Urinary bladder (tissue), 4 donors: ENCODE measurements around the gene NHLH2. TPM values are rescaled to one million over a fixed set of nuclear protein-coding genes. Genes with fewer than 3 reads are reported as not detected.

Source experiments
- DNase-seq: peaks from one replicate; pipeline ENCODE4 v3.0.0-alpha.2; 2015; ENCODE audit errors: extremely low spot score
- H3K27ac ChIP-seq: one replicate; pipeline ENCODE4 v1.5.1; 2013; ENCODE audit warnings: low read depth, mild to moderate bottlenecking, moderate library complexity
- H3K36me3 ChIP-seq: one replicate; pipeline ENCODE4 v1.6.1; 2013; ENCODE audit warnings: mild to moderate bottlenecking, moderate library complexity; ENCODE audit not compliant: insufficient read depth
- H3K4me1 ChIP-seq: one replicate; pipeline ENCODE4 v1.6.1; 2013; ENCODE audit warnings: mild to moderate bottlenecking, moderate library complexity; ENCODE audit not compliant: insufficient read depth
- H3K4me3 ChIP-seq: one replicate; pipeline ENCODE4 v1.5.1; 2013; ENCODE audit warnings: low read depth, low read length
- WGBS: extraction: QIAGEN DNeasy Blood & Tissue Kit; methylation state at CpG from one replicate; pipeline ENCODE4 v1.1.7; 2013; 5-methylcytosine and 5-hydroxymethylcytosine counted together
- polyA plus RNA-seq: library from polyadenylated mRNA; stranded (reverse); fragments of 200-250 nt; gene quantifications from one replicate; pipeline ENCODE4 v1.2.3, GENCODE V29; 2013
- total RNA-seq: library from RNA; depleted of rRNA; stranded (reverse); fragments of >200 nt; gene quantifications from one replicate; pipeline ENCODE4 v1.2.3, GENCODE V29; 2014
- donor health status: healthy with polysubstance abuse.
- donor health status: healthy.

The NHLH2 gene
- total and polyA plus RNA-seq, 2 donors, result not detected

DNA sequence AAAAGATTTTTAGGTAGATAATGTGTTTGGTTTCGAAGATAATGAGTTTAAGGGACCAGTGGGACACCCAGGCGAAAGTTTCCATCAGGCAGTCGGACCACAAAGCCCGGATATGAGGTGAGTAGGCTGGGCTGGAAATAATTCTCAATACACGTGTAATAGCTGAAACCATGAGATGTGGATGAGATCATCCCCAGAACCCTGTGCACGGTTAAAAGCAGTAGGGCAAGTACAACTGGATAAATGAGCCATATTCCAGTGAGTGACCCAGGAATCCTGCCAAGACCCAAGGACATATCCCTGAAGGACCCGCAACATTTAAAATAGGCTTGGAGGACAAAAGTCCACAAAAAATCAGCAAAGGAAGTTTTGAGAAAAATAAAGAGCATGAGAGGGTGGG is 21.5 kb upstream of the NHLH2 start:
- 82% methylated on average over 7 of the region's 7 CpGs for WGBS

DNA sequence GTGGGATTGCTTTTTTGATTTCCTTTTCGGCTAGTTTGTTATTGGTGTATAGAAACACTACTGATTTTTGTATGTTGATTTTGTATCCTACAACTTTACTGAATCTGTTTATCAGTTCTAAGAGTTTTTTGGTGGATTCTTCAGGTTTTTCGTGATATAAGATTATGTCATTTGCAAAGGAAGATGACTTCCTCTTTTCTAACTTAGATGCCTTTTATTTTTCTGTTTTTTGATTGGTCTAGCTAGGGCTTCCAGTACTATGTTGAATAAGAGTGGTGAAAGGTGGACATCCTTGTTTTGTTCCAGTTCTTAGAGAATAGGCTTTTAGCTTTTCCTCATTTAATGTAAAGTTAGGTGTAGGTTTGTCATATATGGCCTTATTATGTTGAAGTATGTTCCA is 13.1 kb upstream of the NHLH2 start:
- H3K4me3 ChIP-seq, result no peak overlapping the region
- WGBS, result 63% methylated on average over 2 of the region's 2 CpGs
- no peak for DNase-seq
- H3K4me1 ChIP-seq, result no peaks in the 10 kb centered on the region
- H3K27ac ChIP-seq, result no peak overlapping the region
- no peaks in the 10 kb centered on the region for H3K36me3 ChIP-seq

More for the DNA sequence above, 21.5 kb upstream of the NHLH2 start:
- no peak for DNase-seq
- no peaks in the 10 kb centered on the region for H3K4me1 ChIP-seq
- H3K27ac ChIP-seq, result no peak overlapping the region
- H3K4me3 ChIP-seq, result no peak overlapping the region
- no peaks in the 10 kb centered on the region for H3K36me3 ChIP-seq

DNA sequence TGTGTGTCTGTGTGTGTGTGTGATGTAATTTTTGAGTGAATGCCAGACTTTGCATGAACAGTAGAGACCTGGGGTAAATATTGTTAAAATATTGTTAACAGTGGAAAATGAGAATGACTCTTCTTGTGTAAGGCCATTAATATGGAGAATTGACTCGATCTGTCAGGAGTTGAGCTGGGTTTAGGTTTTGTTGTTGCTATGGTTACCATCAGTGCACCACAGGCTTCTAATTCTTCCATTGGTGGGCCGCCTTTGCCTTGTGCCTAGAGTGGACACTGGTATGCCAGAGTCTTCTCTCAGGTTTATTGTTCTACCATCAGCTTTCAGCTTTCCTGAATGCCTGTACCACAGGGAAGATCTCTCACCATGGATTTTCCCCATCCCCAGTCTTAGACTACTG is 10.0 kb upstream of the NHLH2 start:
- Histone ChIP-seq H3K4me1 (no peaks in the 10 kb centered on the region), H3K4me3 (no peak overlapping the region), H3K36me3 (no peaks in the 10 kb centered on the region), H3K27ac (no peak overlapping the region)
- whole genome bisulfite sequencing, result 91% methylated on average over 2 of the region's 2 CpGs
- no peak for DNase-seq

DNA sequence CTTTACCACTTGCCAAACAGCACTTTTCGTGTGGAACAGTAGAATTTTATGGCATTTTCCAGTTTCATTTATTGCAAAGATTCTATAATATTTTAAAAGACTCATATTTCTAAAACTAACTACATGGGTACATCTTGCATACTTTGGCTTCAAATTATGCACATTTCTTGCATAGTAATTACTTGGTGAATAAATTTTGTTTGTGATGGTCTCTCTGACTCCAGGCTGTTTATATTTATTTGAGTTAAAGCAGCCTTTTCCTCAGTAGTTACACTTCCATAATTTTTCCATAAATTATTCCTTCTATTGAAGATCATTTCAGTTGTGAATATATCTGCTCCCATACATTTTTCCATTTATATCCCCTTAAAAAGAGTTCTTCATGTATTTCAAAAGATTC is 6.9 kb upstream of the NHLH2 start:
- WGBS, result 55% methylated on average over 1 of the region's 1 CpG

DNA sequence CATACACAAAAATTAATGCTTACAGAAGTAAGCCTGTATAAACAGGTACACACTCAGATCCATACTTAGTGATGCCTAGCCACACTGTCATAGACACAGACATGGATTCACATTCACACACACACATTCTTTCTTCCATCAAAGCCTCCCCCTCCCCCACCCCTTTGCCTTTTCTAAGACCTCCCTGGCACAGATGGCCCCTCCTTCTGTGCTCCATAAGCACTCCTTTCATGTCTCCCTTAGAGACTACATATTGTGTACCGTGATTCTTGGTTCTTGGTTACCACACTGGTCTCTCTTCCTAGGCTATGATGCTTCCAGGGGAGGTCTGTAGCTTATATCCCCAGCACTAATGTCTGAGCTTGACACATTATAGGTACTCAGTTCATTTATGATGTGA is 2.0 kb upstream of the NHLH2 start:
- Histone ChIP-seq H3K4me1 (peaks cover 3% of the 10 kb centered on the region), H3K4me3 (no peak overlapping the region), H3K27ac (no peak overlapping the region), H3K36me3 (no peaks in the 10 kb centered on the region)
- no peak for DNase-seq
- 56% methylated on average over 1 of the region's 1 CpG for WGBS

More for the DNA sequence above, 6.9 kb upstream of the NHLH2 start:
- Histone ChIP-seq H3K4me3 (no peak overlapping the region), H3K36me3 (no peaks in the 10 kb centered on the region), H3K27ac (no peak overlapping the region), H3K4me1 (no peaks in the 10 kb centered on the region)
- DNase-seq, result no peak

DNA sequence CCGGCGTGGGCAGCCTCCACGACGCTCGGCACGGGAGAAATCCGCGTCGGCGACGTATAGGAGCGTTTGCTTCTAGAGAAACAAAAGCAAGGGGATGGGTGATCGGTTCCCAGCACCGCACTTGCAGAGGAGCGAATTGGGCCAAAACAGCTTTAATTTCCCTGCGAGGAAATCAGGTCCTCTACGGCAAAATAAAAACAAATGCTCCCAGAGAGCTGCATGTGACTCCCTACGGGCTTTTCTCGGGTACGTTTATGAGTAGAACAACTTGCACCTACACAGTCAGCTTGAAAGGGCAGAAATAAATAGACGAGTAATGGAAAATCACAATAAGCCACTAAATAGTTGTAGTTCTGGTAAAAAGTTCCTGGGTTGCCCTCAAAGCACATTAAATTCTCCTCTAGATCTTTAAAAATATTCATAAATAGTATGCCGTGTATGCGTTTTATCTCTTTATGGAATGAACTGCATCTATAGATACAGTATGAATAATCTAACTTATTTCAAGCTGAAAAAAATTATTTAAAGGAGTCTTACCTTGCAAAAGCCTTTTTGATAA is 1.2 kb downstream of the NHLH2 start:
- 5% methylated on average over 23 of the region's 23 CpGs for WGBS
- Histone ChIP-seq H3K36me3 (no peaks in the 10 kb centered on the region), H3K27ac (no peak overlapping the region), H3K4me1 (peaks cover 3% of the 10 kb centered on the region), H3K4me3 (no peak overlapping the region)
- DNase-seq, result no peak

DNA sequence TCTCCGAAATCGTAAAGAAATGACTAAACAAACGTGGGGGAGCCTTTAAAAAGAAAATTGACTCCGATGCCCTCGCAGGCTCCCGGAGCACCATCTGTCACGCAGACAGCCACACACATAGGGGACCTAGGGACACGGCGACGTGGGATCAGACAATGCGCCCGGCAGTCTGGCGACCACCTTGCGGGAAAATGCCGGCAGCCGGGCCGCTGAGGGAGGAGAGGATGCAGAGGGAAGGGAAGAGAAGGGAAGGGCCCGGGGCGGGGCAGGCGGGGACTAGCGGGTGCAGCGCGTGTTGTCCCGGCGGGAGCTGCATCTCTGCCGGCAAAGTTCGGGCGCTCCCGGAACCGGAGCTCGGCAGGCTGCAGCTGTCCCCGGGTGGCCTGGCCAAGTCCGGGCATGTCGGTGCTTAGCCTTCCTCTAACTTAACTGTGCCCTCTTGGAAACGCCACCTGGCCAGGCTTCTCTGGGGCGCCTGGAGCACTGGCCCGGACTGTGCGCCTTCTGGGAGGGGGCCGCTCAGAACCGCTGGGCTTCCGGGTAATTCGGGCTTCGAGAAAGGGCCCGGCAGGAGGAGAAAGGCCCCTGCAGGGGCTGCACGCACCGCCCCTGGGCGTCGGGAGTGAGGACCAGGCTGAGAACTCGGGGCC is 1.8 kb downstream of the NHLH2 start:
- Histone ChIP-seq H3K4me1 (peaks cover 3% of the 10 kb centered on the region), H3K36me3 (no peaks in the 10 kb centered on the region), H3K27ac (no peak overlapping the region), H3K4me3 (peak overlapping the region; percentile 19)
- under 1% methylated on average over 49 of the region's 49 CpGs for WGBS
- no peak for DNase-seq

DNA sequence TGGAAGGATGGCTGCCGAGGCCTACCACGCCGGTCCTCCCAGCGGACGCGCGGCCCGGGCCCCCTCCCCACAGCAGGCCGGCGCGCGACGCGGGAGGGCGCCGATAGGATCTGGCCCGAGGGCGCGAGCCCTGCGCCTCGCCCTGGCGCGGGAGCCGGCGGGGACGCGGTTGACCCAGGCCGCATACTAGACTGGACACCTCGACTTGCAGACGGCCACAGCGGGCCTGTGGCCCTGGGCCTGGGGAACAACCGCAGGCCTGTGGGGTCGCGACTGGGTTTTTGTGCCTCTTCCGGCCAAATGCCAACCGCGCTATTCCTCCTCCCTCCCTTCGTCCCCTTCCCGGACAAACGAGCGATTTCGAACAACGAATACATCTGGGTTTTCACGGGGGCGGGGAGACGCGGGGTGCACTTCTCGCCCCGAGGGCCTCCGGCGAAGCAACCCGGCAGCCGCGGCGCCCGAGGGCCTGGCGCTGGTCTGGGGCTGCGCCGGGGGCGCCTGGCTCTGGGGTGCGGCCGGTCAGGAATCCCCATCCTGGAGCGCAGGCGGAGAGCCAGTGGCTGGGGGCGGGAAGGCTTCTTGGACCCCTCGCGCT is 2.4 kb downstream of the NHLH2 start:
- no peak for DNase-seq
- 1% methylated on average over 67 of the region's 67 CpGs for WGBS
- Histone ChIP-seq H3K27ac (no peak overlapping the region), H3K4me1 (peaks cover 3% of the 10 kb centered on the region), H3K4me3 (peak overlapping the region; percentile 19), H3K36me3 (no peaks in the 10 kb centered on the region)

DNA sequence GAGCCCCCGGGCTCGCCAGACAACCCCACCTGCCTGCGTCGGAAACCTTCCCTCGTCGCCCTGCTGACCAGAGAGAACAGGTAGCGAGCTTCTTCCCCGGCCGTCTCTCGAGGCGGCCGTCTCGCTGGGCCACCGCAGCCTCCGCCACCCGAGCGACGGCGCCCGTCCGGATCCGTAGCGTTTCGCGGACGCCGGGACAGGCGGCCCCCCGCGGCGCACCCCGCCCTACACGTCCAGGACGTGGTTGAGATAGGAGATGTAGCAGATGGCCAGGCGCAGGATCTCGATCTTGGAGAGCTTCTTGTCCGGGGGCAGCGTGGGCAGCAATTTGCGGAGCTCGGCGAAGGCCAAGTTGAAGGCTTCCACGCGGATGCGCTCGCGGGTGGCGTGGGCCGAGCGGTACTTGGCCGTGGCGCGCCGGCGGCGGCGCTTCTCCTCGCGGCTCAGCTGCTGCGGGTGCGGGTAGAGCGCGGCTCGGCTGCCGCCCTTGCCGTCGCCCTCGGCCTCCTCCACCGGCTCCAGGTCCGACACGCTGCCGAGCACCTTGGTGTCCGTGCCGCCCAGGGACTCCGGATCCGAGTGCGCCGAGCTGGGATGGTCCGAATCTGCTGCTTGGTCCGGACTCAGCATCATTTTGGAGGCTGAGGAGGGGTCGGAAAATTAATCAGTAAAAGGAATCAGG is 3.0 kb downstream of the NHLH2 start:
- Histone ChIP-seq H3K36me3 (no peaks in the 10 kb centered on the region), H3K4me3 (no peak overlapping the region), H3K27ac (no peak overlapping the region), H3K4me1 (peaks cover 3% of the 10 kb centered on the region)
- 2% methylated on average over 80 of the region's 80 CpGs for WGBS
- no peak for DNase-seq

DNA sequence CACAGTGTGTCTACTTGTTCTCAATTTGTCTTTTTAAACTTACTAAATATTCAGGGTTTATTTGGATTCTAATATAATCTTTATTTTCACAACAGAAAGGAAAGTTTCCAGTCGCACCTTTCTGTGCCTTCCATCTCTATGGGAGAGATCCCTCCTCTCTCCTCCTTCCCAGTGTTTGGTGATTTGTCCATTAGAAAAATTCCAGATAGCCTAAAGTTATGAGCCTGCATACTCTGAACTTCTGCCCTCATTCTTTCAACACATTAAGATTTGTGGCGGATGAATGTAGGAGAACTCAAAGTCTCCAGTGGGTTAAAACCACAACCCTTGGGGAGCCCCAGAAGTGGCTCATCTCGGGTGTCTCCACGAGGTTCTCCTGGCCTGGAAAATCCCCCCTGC is 3.6 kb downstream of the NHLH2 start:
- Histone ChIP-seq H3K36me3 (no peaks in the 10 kb centered on the region), H3K4me3 (no peak overlapping the region), H3K4me1 (peaks cover 3% of the 10 kb centered on the region), H3K27ac (no peak overlapping the region)
- WGBS, result 21% methylated on average over 4 of the region's 4 CpGs
- DNase-seq, result no peak

DNA sequence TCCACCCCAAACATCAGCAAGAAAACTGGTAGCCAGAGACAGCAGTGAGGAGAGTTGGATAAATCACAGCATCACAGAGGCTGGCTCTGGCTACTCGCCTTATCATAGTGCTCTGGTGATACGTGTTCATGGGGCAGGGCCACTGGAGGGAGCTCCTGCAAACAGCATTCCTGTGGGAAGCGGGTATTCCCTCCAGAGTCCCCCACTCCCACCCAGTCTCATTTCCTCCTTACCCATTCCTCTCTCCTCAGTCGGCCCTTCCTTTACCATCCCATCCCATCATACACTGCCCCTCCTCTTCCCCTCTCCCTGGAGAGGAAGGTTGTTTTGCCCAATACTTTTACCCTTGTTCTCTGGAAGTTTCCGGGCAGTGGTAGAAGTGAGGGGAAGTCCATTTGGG is 7.1 kb downstream of the NHLH2 start:
- no peak overlapping the region for H3K27ac ChIP-seq
- H3K36me3 ChIP-seq, result no peaks in the 10 kb centered on the region
- H3K4me1 ChIP-seq, result no peaks in the 10 kb centered on the region
- no peak for DNase-seq
- no peak overlapping the region for H3K4me3 ChIP-seq
- 69% methylated on average over 5 of the region's 5 CpGs for WGBS

DNA sequence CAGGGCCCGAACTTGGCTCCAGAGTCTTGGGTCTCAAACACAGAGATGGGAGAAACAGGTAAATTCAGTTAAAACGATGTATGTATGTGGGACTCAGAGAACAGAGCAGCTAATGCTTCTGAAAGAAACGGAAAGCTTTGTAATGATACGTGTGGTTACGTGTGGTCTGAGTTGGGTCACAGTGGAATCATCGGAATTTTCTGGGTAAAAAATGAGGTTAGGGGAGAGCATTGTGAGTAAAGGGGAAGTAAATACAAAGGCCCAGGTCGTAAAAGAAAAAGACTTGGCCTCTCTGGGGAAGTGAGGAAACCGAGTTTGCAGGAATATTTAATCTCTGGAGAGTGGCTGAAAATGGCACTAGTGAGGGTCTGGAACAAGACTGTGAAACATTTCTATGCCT is 8.3 kb downstream of the NHLH2 start:
- WGBS, result 81% methylated on average over 8 of the region's 8 CpGs
- Histone ChIP-seq H3K4me3 (no peak overlapping the region), H3K36me3 (no peaks in the 10 kb centered on the region), H3K27ac (no peak overlapping the region), H3K4me1 (no peaks in the 10 kb centered on the region)
- no peak for DNase-seq

DNA sequence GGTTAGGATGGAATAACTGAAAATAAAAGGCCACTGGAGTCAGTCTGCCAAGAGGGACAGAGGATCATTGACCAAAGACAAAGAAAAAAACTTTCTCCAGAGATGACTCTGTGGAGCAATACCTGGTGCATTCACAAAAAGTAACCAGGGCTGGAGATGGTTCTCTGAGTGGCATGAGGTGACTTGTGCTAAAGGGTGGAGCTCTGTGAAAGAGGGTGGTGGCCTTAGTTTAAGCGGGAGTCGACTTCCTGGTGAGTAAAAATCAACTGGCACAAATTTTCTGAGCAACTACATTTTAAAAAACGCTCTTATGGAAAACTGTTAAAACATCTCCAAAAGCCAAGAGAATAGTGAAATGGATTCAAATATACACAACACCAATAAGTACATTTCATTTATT is 10.0 kb downstream of the NHLH2 start:
- DNase-seq, result no peak
- Histone ChIP-seq H3K4me1 (no peaks in the 10 kb centered on the region), H3K36me3 (no peaks in the 10 kb centered on the region), H3K4me3 (no peak overlapping the region), H3K27ac (no peak overlapping the region)
- 82% methylated on average over 3 of the region's 3 CpGs for WGBS

DNA sequence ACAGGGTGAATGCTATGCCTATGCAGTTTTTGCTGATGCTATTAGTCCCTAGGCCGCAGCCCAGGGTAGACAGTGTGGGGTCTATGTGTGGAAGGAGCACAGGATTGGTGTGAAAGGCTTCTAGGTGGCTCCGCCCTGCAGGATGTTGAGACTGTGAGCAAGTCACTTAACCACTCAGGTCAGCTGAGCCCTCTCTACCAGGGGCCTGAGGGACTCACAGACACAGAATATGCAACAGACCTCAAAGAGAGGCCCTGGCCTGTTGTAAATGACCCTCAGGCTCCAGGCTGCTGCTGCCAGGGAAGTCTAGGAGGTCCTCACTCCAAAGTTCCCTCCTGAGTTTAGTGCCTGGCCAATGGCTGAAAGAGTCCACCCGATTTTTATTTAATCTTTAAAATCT is 11.0 kb downstream of the NHLH2 start:
- Histone ChIP-seq H3K4me3 (no peak overlapping the region), H3K4me1 (no peaks in the 10 kb centered on the region), H3K27ac (no peak overlapping the region), H3K36me3 (no peaks in the 10 kb centered on the region)
- DNase-seq, result no peak
- 88% methylated on average over 3 of the region's 3 CpGs for WGBS
